ENCODE results near the gene SPTBN1.

Gene SPTBN1

GRCh38 chr2:54585136-54585733 lies 129.1 kb downstream of the SPTBN1 start:
- Histone ChIP-seq H3K4me3 (ENCODE audit: low read depth, low read length) (no peak overlapping the region), H3K27ac (ENCODE audit: low read depth, low read length) (no peak overlapping the region), H3K9me3 (ENCODE audit: control insufficient read depth, insufficient read depth, low read depth, low read length) (no peaks in the 10 kb centered on the region), H3K9ac (ENCODE audit: low read length) (no peak overlapping the region), H3K4me1 (ENCODE audit: control insufficient read depth, insufficient read depth, low read length) (peaks cover 53% of the 10 kb centered on the region), H3K27me3 (ENCODE audit: control insufficient read depth, insufficient read depth, low read length) (no peaks in the 10 kb centered on the region), H3K36me3 (ENCODE audit: control insufficient read depth, insufficient read depth, low read length) (0 out of 2 replicates have a peak, but pooled peaks cover 4% of the 10 kb centered on the region)

- Histone ChIP-seq H3K36me3 (ENCODE audit: control insufficient read depth, insufficient read depth, low read length) (0 out of 2 replicates have a peak, but pooled peaks cover 4% of the 10 kb centered on the region), H3K4me1 (ENCODE audit: control insufficient read depth, insufficient read depth, low read length) (peaks cover 54% of the 10 kb centered on the region), H3K9me3 (ENCODE audit: control insufficient read depth, insufficient read depth, low read depth, low read length) (no peaks in the 10 kb centered on the region), H3K27me3 (ENCODE audit: control insufficient read depth, insufficient read depth, low read length) (no peaks in the 10 kb centered on the region), H3K27ac (ENCODE audit: low read depth, low read length) (no peak overlapping the region), H3K4me3 (ENCODE audit: low read depth, low read length) (no peak overlapping the region), H3K9ac (ENCODE audit: low read length) (no peak overlapping the region)
These were observed 129.9 kb downstream of the SPTBN1 start for GRCh38 chr2:54586062-54586461.

GRCh38 chr2:54586494-54586893 lies 130.4 kb downstream of the SPTBN1 start:
- Histone ChIP-seq H3K36me3 (ENCODE audit: control insufficient read depth, insufficient read depth, low read length) (0 out of 2 replicates have a peak, but pooled peaks cover 4% of the 10 kb centered on the region), H3K27ac (ENCODE audit: low read depth, low read length) (no peak overlapping the region), H3K4me3 (ENCODE audit: low read depth, low read length) (no peak overlapping the region), H3K4me1 (ENCODE audit: control insufficient read depth, insufficient read depth, low read length) (peaks cover 50% of the 10 kb centered on the region), H3K9ac (ENCODE audit: low read length) (no peak overlapping the region), H3K9me3 (ENCODE audit: control insufficient read depth, insufficient read depth, low read depth, low read length) (no peaks in the 10 kb centered on the region), H3K27me3 (ENCODE audit: control insufficient read depth, insufficient read depth, low read length) (no peaks in the 10 kb centered on the region)

GRCh38 chr2:54587171-54588016 lies 131.3 kb downstream of the SPTBN1 start:
- Histone ChIP-seq H3K27me3 (ENCODE audit: control insufficient read depth, insufficient read depth, low read length) (no peaks in the 10 kb centered on the region), H3K36me3 (ENCODE audit: control insufficient read depth, insufficient read depth, low read length) (0 out of 2 replicates have a peak, but pooled peaks cover 4% of the 10 kb centered on the region), H3K27ac (ENCODE audit: low read depth, low read length) (no peak overlapping the region), H3K4me3 (ENCODE audit: low read depth, low read length) (no peak overlapping the region), H3K9ac (ENCODE audit: low read length) (no peak overlapping the region), H3K9me3 (ENCODE audit: control insufficient read depth, insufficient read depth, low read depth, low read length) (no peaks in the 10 kb centered on the region), H3K4me1 (ENCODE audit: control insufficient read depth, insufficient read depth, low read length) (peaks cover 41% of the 10 kb centered on the region)

DNA sequence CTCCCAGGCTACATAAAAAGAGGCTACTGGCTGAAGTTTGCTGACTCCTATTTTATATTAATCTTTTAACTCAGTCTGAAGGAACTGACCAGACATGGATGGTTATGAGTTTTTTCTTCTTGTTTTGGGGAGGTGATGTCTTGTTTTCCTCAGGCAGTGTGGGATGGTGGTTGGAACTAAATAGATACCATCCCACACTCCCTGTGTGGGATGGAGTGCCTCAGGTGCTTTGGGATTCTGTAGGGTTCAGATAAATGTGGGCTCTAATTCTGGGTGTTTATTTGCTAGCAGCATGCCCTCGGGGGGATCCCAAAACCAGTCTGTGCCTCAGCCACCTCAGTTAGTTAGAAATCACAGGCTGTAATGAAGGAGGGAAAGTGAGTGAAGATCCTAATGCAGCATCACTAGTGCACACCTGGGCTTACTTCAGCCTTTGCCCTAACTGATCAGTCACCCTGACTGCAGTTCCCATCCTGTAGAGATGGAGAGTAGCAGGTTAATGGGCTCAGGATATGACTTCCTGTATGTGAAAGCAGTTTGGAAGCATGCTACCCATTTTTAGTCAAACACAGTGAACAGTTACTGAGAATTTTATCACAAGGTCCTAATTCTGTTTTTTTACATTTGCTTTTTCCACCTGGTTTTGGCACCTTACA lies 132.2 kb downstream of the SPTBN1 start:
- Histone ChIP-seq H3K4me3 (ENCODE audit: low read depth, low read length) (no peak overlapping the region), H3K27ac (ENCODE audit: low read depth, low read length) (no peak overlapping the region), H3K9ac (ENCODE audit: low read length) (no peak overlapping the region), H3K9me3 (ENCODE audit: control insufficient read depth, insufficient read depth, low read depth, low read length) (no peaks in the 10 kb centered on the region), H3K27me3 (ENCODE audit: control insufficient read depth, insufficient read depth, low read length) (no peaks in the 10 kb centered on the region), H3K4me1 (ENCODE audit: control insufficient read depth, insufficient read depth, low read length) (peaks cover 32% of the 10 kb centered on the region), H3K36me3 (ENCODE audit: control insufficient read depth, insufficient read depth, low read length) (peaks cover 8% of the 10 kb centered on the region; the same call in 1 of the 2 replicates)

DNA sequence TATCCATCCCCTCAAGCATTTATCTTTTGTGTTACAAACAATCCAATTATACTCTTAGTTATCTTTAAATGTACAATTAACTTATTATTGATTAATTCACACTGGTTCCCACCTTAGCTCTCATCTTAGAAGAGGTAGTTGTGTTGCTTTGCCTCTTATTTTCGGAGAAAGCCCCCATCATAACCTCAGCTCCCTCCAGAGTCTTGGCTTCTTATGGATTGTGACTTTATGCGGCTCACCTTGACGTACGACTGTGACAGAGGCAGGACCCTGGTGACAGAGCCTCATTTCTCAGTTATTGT lies 132.9 kb downstream of the SPTBN1 start:
- Histone ChIP-seq H3K4me3 (ENCODE audit: low read depth, low read length) (no peak overlapping the region), H3K9ac (ENCODE audit: low read length) (no peak overlapping the region), H3K36me3 (ENCODE audit: control insufficient read depth, insufficient read depth, low read length) (peaks cover 10% of the 10 kb centered on the region; the same call in 1 of the 2 replicates), H3K27ac (ENCODE audit: low read depth, low read length) (no peak overlapping the region), H3K9me3 (ENCODE audit: control insufficient read depth, insufficient read depth, low read depth, low read length) (no peaks in the 10 kb centered on the region), H3K4me1 (ENCODE audit: control insufficient read depth, insufficient read depth, low read length) (peaks cover 28% of the 10 kb centered on the region), H3K27me3 (ENCODE audit: control insufficient read depth, insufficient read depth, low read length) (no peaks in the 10 kb centered on the region)

DNA sequence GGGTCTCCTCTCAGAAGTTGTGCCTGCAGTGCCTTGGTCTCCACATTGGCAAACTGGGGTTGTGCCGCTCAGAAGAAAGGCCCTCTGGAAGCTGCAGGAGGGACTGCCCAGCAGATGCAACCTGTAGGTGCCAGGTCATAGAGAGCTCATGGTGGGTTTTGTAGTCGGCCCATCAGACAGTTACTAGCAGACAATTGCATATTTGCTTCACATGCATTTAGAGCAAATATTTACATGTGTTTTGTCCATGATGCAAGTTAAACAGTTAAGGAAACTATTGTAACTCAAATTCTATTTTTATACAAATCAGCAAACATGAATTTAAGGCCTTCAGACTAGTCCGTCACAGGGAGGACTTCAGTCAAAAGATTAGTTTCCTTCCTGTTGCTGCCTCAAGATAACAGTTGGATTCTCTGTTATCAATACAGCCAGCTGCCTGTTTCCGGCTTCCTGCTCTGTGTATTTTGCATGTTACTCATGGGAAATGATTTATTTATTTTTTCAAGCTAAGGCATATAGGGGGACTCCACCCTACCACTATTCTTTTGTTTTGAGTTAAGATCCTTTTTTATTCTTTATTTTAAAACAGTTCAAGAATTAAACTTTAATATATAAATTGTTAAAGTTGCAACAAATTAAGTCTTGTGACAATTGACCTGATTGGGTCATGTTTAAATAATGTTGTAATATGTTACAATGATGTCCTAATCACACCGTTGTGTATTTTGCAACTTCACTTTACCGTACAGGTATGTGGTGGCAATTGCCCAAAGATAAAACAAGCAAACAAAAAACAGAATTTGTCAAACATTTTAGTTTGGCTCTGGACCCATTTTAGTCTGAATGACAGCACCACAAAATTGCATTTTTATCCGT lies 133.5 kb downstream of the SPTBN1 start:
- H3K9ac ChIP-seq (ENCODE audit: low read length): no peak overlapping the region
- H3K9me3 ChIP-seq (ENCODE audit: control insufficient read depth, insufficient read depth, low read depth, low read length): no peaks in the 10 kb centered on the region
- H3K4me1 ChIP-seq (ENCODE audit: control insufficient read depth, insufficient read depth, low read length): peaks cover 28% of the 10 kb centered on the region
- H3K27me3 ChIP-seq (ENCODE audit: control insufficient read depth, insufficient read depth, low read length): no peaks in the 10 kb centered on the region
- H3K4me3 ChIP-seq (ENCODE audit: low read depth, low read length): no peak overlapping the region
- H3K36me3 ChIP-seq (ENCODE audit: control insufficient read depth, insufficient read depth, low read length): peaks cover 10% of the 10 kb centered on the region; the same call in 1 of the 2 replicates
- no peak overlapping the region for H3K27ac ChIP-seq (ENCODE audit: low read depth, low read length)

DNA sequence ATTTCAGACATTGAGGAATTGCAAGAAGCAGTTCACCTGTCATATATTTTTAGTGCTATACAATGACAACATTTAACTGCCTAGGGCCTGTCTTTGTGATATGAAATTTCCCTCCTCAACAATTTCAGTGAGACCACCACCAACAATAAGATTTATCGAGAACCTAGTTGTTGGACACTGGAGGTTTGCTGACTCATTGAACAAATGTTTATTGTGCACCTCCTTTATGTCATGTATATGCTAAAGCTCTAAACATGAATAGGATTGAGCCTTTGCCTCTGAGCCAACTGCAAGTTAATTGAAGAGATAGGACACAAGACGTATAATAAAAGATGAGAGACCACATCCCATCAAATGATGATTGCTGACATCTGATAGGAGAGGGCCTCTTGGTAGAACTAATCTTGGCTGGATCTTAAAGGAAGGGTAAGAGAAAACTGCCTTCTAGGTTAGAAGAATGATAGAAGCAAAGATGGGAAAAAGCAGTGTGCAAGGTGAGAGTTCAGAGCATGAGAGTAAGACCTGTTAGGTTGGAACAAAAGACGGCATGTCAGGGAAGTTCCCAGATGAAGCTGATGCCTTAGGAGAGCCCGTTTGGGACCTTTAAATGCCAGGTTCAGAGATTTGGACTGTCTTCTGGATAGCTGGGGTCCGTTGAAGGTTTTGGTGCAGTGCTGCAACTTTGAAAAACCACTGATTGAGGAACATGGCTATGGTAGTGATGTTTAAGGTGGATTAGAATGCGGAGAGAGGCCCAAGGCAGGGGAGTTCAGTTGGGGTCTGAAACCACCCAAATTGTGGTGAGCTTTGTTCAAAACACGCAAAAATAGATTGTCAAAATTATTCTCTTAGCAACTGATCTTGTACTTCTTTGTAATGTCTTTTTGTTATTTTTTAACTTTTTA lies 134.3 kb downstream of the SPTBN1 start:
- Histone ChIP-seq H3K9ac (ENCODE audit: low read length) (no peak overlapping the region), H3K27ac (ENCODE audit: low read depth, low read length) (no peak overlapping the region), H3K9me3 (ENCODE audit: control insufficient read depth, insufficient read depth, low read depth, low read length) (no peaks in the 10 kb centered on the region), H3K27me3 (ENCODE audit: control insufficient read depth, insufficient read depth, low read length) (no peaks in the 10 kb centered on the region), H3K36me3 (ENCODE audit: control insufficient read depth, insufficient read depth, low read length) (peaks cover 10% of the 10 kb centered on the region; the same call in 1 of the 2 replicates), H3K4me3 (ENCODE audit: low read depth, low read length) (no peak overlapping the region), H3K4me1 (ENCODE audit: control insufficient read depth, insufficient read depth, low read length) (peaks cover 28% of the 10 kb centered on the region)

DNA sequence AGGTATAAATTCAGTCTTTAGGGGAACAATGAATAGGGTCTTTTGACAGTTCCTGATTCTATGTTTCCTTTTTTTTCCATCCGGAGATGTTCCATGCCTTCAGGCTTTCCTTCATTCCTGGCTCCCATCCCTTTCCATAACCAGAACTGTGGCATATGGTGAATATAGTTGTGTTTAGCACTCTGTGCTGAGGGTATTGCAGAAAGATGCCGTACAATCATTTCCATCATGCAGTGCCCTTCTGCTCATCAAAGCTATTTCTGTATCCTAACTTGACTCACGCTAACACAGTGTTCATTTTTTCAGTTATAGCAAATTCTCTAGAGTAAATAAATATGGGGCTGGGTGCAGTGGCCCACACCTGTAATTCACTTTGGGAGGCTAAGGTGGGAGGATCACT lies 135.4 kb downstream of the SPTBN1 start:
- no peaks in the 10 kb centered on the region for H3K27me3 ChIP-seq (ENCODE audit: control insufficient read depth, insufficient read depth, low read length)
- H3K9me3 ChIP-seq (ENCODE audit: control insufficient read depth, insufficient read depth, low read depth, low read length): no peaks in the 10 kb centered on the region
- peaks cover 10% of the 10 kb centered on the region; the same call in 1 of the 2 replicates for H3K36me3 ChIP-seq (ENCODE audit: control insufficient read depth, insufficient read depth, low read length)
- H3K9ac ChIP-seq (ENCODE audit: low read length): no peak overlapping the region
- no peak overlapping the region for H3K27ac ChIP-seq (ENCODE audit: low read depth, low read length)
- H3K4me3 ChIP-seq (ENCODE audit: low read depth, low read length): no peak overlapping the region
- peaks cover 33% of the 10 kb centered on the region for H3K4me1 ChIP-seq (ENCODE audit: control insufficient read depth, insufficient read depth, low read length)

DNA sequence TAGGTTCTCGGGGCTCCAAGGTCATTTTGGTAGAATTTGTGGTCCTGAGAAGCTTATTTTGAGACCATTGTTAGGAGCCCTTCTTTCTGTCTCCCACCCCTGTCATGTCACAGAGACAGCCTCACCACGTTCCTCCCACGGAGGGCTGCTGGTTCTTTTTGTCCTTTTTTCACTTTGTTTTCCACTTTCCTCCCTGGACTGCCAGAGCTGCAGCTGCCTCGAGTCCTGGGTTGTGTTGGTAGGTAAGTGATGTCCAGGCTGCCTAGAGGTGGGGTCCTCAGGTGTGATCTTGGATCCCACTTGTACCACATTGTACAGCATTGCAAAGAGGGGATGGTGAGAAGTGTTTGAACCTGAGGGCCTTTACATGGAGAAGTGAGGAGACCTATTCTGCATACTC lies 137.1 kb downstream of the SPTBN1 start:
- Histone ChIP-seq H3K9me3 (ENCODE audit: control insufficient read depth, insufficient read depth, low read depth, low read length) (no peaks in the 10 kb centered on the region), H3K4me3 (ENCODE audit: low read depth, low read length) (no peak overlapping the region), H3K9ac (ENCODE audit: low read length) (no peak overlapping the region), H3K4me1 (ENCODE audit: control insufficient read depth, insufficient read depth, low read length) (peaks cover 25% of the 10 kb centered on the region), H3K27ac (ENCODE audit: low read depth, low read length) (no peak overlapping the region), H3K27me3 (ENCODE audit: control insufficient read depth, insufficient read depth, low read length) (no peaks in the 10 kb centered on the region), H3K36me3 (ENCODE audit: control insufficient read depth, insufficient read depth, low read length) (peaks cover 8% of the 10 kb centered on the region; the same call in 1 of the 2 replicates)
